ENCODE data around the gene UGT3A1.

UGT3A1 gene

DNA sequence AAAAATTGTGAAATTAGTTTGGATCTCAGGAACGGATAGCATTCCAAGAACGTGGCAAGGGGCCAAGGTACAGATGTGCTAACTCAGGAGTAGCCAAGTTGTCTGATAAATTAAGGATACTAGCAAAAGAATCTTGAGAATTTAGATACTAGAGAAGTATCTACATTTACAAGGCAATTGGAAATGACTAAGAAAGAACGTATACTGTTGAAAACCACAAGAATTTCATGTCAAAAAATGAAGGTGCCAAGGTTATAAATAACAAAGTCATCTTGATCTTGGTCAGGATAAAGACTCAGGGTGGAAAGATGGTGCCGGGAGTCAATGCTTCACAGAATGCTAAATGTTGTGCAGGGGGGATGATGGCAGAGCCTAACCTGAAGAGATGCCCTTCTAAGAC lies 72.0 kb downstream of the UGT3A1 start:
- no peak for DNase-seq (ENCODE audit: low read depth, low spot score)

DNA sequence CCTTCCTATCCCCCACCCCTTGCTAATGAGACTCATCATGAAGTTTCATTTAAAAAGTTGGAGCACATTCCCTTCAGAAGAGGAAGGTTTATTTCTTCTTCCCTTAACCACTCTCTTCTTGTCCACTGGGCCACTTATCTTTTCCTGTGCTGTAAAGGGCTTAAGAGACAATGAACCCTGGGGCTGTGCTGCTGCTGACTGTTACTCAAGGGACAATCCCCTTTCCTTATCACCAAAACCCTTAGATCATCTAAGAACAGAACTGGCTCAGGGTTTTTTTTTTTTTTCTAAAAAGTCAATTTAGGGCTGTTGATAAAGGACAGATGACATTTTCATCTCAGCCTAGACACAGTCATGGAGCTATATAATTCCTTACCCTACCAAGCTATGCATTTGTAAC lies 82.4 kb downstream of the UGT3A1 start:
- DNase-seq (ENCODE audit: low read depth, low spot score): no peak

DNA sequence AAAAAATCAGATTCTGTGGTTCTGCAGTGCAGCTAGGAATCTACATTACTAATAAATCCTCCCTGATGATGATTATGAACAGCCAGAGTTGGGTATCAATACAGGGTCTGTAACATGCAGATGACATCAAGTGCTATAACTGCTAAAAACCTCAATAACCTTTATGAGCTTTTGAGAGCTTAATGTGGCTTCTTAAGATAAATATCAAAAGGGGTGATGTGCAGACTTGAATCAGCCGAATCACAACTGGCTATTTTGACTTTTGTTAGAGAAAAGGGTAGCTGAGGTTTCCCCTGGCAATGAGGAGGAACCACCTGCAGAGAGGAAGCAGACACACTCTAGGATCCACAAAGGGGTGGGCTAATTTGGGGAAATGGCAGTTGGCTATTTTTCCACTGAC lies 83.0 kb downstream of the UGT3A1 start:
- no peak for DNase-seq (ENCODE audit: low read depth, low spot score)

DNA sequence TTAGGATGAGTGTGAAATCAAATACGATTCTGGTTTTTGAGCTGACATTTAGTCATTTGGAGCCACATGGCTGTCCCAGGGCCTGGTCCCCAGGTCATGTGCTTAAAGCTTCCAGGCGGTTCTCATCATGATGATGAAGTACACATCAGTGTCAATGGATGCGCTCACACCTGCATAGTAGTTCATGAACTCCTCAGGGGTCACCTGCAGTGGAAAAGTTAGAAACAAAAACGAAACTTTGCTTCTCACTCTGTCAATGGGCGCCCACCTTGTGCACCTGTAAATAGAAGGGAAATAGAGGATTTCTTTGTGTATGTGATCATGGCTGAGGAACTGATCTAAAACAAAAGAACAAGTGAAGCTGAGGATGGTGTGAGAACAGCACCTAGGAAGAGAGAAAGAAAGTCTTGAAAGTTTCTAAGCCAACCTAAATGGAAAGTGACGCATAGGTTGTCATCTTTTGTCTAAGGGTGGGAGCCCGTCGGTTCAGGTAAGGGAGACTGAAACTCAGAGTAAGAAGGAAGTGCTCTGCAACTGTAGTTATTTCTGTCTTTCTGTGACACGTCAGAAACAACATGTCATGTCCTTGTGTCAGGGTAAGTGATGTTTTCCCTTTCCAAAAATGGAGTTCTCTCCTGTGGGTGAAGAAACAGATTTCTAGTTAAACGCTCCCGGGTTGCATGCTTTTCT lies 86.6 kb downstream of the UGT3A1 start:
- no peak for DNase-seq (ENCODE audit: low read depth, low spot score)

DNA sequence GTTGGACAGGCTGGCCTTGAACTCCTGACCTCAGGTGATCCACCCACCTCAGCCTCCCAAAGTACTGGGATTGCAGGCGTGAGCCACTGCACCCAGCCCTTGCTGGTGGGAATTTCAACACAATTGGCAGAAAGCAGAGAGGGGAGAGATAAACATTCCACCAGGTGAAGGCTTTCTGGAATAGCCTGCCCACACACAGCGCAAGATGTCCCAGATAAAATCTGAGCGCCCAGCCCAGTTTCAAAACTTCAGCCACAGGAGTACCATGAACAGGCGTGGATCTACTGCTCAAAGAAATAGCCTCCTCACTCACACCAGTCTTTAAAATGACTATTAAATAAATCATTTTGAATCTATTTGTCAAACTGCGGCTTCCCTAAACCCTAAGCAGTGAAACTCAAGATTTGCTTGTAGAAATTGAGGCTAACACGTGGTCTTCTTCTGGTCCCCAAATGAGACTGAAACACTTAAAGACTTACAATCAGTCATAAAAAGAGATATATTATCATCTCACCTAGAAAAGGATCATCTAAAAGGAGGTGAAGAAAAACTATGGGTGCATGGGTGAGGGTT lies 87.5 kb downstream of the UGT3A1 start:
- no peak for DNase-seq (ENCODE audit: low read depth, low spot score)

DNA sequence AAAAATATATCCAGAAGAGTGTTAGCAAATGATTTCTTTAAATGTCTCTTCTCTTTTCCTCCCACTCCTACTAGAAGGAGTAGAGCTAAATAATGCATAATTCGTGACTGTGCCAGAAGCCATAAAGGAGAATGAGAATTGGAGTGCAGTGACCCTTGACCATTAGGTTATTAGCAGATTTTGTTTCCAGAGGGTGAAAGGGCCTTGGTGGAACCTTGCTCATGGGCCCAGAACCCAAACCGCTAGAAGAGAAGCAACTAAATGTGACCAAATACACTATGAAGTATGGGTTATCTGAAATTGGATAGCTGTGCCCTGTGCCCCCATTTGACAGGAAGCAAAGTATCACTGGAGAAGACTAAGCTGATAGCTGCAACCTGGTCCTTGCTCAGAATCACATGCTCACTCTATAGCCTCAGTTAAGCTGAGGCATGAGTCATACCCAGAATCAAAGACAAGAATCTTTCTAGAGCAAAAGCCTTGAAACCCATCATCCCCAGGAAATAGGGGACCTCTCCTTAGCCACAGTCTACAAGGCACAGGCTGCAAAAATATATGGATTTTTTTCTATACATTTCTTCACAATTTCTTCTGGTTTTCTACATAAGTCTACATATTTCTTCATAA lies 89.0 kb downstream of the UGT3A1 start:
- DNase-seq (ENCODE audit: low read depth, low spot score): no peak
